ENCODE data around the gene HSPA4L.

DNA sequence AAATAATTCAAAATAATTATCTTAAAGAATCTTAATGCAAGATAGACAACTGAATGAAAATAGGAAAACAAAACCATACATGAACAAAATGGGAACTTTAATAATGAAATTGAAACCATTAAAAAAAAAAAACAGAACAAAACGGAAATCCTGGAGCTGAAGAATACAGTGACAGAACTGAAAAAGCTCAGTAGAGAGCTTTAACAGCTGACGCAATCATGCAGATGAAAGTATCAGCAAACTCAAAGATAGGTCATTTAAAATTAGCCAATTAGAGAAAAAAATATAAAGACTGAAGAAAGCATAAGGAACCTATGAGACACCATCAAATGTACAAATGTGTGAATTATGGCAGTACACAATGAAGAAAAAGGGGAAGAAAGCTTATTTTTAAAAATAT is 33.2 kb upstream of the HSPA4L start:
- TF ChIP-seq, protein P1, sequence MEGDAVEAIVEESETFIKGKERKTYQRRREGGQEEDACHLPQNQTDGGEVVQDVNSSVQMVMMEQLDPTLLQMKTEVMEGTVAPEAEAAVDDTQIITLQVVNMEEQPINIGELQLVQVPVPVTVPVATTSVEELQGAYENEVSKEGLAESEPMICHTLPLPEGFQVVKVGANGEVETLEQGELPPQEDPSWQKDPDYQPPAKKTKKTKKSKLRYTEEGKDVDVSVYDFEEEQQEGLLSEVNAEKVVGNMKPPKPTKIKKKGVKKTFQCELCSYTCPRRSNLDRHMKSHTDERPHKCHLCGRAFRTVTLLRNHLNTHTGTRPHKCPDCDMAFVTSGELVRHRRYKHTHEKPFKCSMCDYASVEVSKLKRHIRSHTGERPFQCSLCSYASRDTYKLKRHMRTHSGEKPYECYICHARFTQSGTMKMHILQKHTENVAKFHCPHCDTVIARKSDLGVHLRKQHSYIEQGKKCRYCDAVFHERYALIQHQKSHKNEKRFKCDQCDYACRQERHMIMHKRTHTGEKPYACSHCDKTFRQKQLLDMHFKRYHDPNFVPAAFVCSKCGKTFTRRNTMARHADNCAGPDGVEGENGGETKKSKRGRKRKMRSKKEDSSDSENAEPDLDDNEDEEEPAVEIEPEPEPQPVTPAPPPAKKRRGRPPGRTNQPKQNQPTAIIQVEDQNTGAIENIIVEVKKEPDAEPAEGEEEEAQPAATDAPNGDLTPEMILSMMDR (IDR thresholded peaks at IDR 0.05; ENCODE audit: low read depth, low read length, poor library complexity, severe bottlenecking) = no peak
- no peak for TF ChIP-seq EZH2phosphoT487 (IDR thresholded peaks at IDR 0.05; ENCODE audit: borderline replicate concordance, low read length)

Data from DOHH2 (cell line).